DOHH2 (cell line): ENCODE data around the gene EHD4.

ENCODE experiments used
- CTCF ChIP-seq: fragments of 200-600 bp; sonication (generic); IDR thresholded peaks from one replicate; pipeline ENCODE4 v1.5.1; 2014; ENCODE audit warnings: antibody characterized with exemption, mild to moderate bottlenecking, low read depth, low read length; ENCODE audit not compliant: poor library complexity, severe bottlenecking
- EZH2phosphoT487 ChIP-seq: fragments of 200-600 bp; sonication (generic); IDR thresholded peaks from 2 replicates; pipeline ENCODE4 v1.6.1; 2017; ENCODE audit warnings: borderline replicate concordance, mild to moderate bottlenecking, antibody characterized with exemption, low read length, moderate library complexity, mixed read lengths

- TF ChIP-seq CTCF (no peak), EZH2phosphoT487 (no peak)
These were observed 85.2 kb downstream of the EHD4 start for GRCh38 chr15:41887161-41887560.
